Neural cell (in vitro differentiated cells): ENCODE results near the gene CD47. TPM values are rescaled to one million over a fixed set of nuclear protein-coding genes. Genes with fewer than 3 reads are reported as not detected.

ENCODE experiments used
- H2AFZ ChIP-seq: fragments of 200-600, 300-800 bp; sonication (generic), shearing (Covaris generic); 2 replicates; pipeline ENCODE4 v1.6.0; 2014; ENCODE audit warnings: low read depth, mild to moderate bottlenecking, antibody characterized with exemption, low read length, moderate library complexity
- H3F3A ChIP-seq: fragments of 200-600 bp; shearing (Covaris generic); 2 replicates; pipeline ENCODE4 v1.6.1; 2016; ENCODE audit warnings: mild to moderate bottlenecking, moderate library complexity, mixed read lengths, antibody characterized with exemption, low read length; ENCODE audit not compliant: insufficient read depth, poor library complexity, severe bottlenecking
- H3K27ac ChIP-seq: fragments of 200-600, 300-800 bp; sonication (generic), shearing (Covaris generic); 2 replicates; pipeline ENCODE4 v1.5.1; 2014; ENCODE audit warnings: mild to moderate bottlenecking, low read length, moderate library complexity
- H3K27me3 ChIP-seq: fragments of 300-800, 200-600 bp; sonication (generic), shearing (Covaris generic); 2 replicates; pipeline ENCODE4 v1.6.0; 2014; ENCODE audit warnings: mild to moderate bottlenecking, low read depth, low read length, moderate library complexity; ENCODE audit not compliant: insufficient read depth
- H3K36me3 ChIP-seq: fragments of 300-800, 200-600 bp; sonication (generic), shearing (Covaris generic); 2 replicates; pipeline ENCODE4 v1.5.1; 2014; ENCODE audit warnings: mild to moderate bottlenecking, antibody characterized with exemption, low read length, moderate library complexity; ENCODE audit not compliant: insufficient read depth
- H3K4me2 ChIP-seq: fragments of 300-800, 200-600 bp; sonication (generic), shearing (Covaris generic); 2 replicates; pipeline ENCODE4 v1.6.0; 2014; ENCODE audit warnings: mild to moderate bottlenecking, low read length
- H3K4me3 ChIP-seq: fragments of 300-800, 200-600 bp; sonication (generic), shearing (Covaris generic); 2 replicates; pipeline ENCODE4 v1.5.1; 2014; ENCODE audit warnings: mild to moderate bottlenecking, low read length, moderate library complexity
- H3K79me2 ChIP-seq: fragments of 200-600 bp; shearing (Covaris generic); replicated peaks from 2 replicates; pipeline ENCODE4 v1.6.0; 2014; ENCODE audit warnings: mild to moderate bottlenecking, low read length, moderate library complexity; ENCODE audit not compliant: insufficient read depth
- H3K9ac ChIP-seq: fragments of 300-800, 200-600 bp; sonication (generic), shearing (Covaris generic); 2 replicates; pipeline ENCODE4 v1.6.1; 2016; ENCODE audit warnings: mild to moderate bottlenecking, low read length, mixed read lengths
- H3K9me2 ChIP-seq: fragments of 200-600 bp; shearing (Covaris generic); 2 replicates; pipeline ENCODE4 v1.6.1; 2016; ENCODE audit warnings: mild to moderate bottlenecking, low read length, mixed read lengths; ENCODE audit not compliant: insufficient read depth
- H3K9me3 ChIP-seq: fragments of 200-600, 300-800 bp; sonication (generic), shearing (Covaris generic); 2 replicates; pipeline ENCODE4 v1.6.1; 2016; ENCODE audit warnings: mild to moderate bottlenecking, mixed run types, low read length, moderate library complexity, mixed read lengths
- H4K20me1 ChIP-seq: fragments of 200-600 bp; shearing (Covaris generic); 2 replicates; pipeline ENCODE4 v1.6.1; 2016; ENCODE audit warnings: mild to moderate bottlenecking, mixed run types; ENCODE audit not compliant: insufficient read depth
- EP300 ChIP-seq: fragments of 450-650 bp; conservative IDR thresholded peaks from 2 replicates; pipeline ENCODE4 v1.6.1; 2014; ENCODE audit warnings: antibody characterized with exemption, mild to moderate bottlenecking, moderate library complexity; ENCODE audit not compliant: poor library complexity, severe bottlenecking
- EZH2 ChIP-seq: fragments of 200-600, 300-800 bp; shearing (Covaris generic), sonication (generic); IDR thresholded peaks from 2 replicates; pipeline ENCODE4 v1.6.1; 2014; ENCODE audit warnings: antibody characterized with exemption, low read length, borderline replicate concordance, mild to moderate bottlenecking; ENCODE audit not compliant: insufficient read depth, poor library complexity, severe bottlenecking
- MXI1 ChIP-seq: fragments of 450-650 bp; conservative IDR thresholded peaks from 2 replicates; pipeline ENCODE4 v1.6.1; 2014; ENCODE audit warnings: antibody characterized with exemption, mild to moderate bottlenecking; ENCODE audit not compliant: poor library complexity, severe bottlenecking
- POLR2AphosphoS5 ChIP-seq: IDR thresholded peaks from 2 replicates; pipeline ENCODE4 v1.6.1; 2012
- RAD21 ChIP-seq: fragments of 450-650 bp; conservative IDR thresholded peaks from 2 replicates; pipeline ENCODE4 v1.6.1; 2014; ENCODE audit warnings: antibody characterized with exemption, mild to moderate bottlenecking, moderate library complexity
- SMC3 ChIP-seq: fragments of 450-650 bp; conservative IDR thresholded peaks from 2 replicates; pipeline ENCODE4 v1.6.1; 2014; ENCODE audit warnings: antibody characterized with exemption, mild to moderate bottlenecking, moderate library complexity; ENCODE audit not compliant: poor library complexity
- TAF1 ChIP-seq: IDR thresholded peaks from 2 replicates; pipeline ENCODE4 v1.6.1; 2012; ENCODE audit warnings: low read depth
- polyA plus RNA-seq: library from polyadenylated mRNA; depleted of rRNA; stranded (reverse); fragments of >200 nt; gene quantifications from 2 replicates; pipeline ENCODE4 v1.2.3, GENCODE V29; 2014
- TF ChIP-seq, protein P1 (sequence below): fragments of 450-650 bp; IDR thresholded peaks from 2 replicates; pipeline ENCODE4 v1.5.1; 2014; ENCODE audit warnings: antibody characterized with exemption, mild to moderate bottlenecking, moderate library complexity; ENCODE audit not compliant: poor library complexity, severe bottlenecking
- TF ChIP-seq, protein P2 (sequence below): IDR thresholded peaks from 2 replicates; pipeline ENCODE4 v1.6.1; 2012; ENCODE audit warnings: borderline replicate concordance

Gene CD47
- polyA plus RNA-seq, 1 donor from 2014 or later: 128 TPM

DNA sequence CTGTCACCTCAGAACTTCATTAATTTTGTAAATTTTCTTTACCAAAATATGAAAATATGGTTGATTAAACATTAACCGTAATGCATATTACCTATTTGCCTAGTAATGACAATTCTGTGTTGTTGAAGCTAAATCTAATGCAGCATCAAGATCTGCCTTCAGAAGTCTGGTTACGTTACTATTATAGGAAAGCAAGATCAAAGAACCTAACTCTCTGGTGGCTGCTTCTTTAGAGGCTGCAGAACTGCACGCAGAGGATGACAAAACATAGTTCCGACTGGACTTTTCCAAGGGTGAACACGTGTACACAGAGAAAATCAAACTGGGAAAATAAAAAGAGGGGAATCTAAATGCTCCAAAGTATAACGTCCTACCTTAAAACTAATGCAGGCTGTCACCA, 20.5 kb downstream of the CD47 start:
- Histone ChIP-seq H2AFZ (no peak overlapping the region), H3F3A (no peaks in the 10 kb centered on the region), H3K4me3 (no peak overlapping the region), H3K27me3 (no peaks in the 10 kb centered on the region), H4K20me1 (no peaks in the 10 kb centered on the region), H3K9ac (no peak overlapping the region), H3K9me2 (no peaks in the 10 kb centered on the region), H3K79me2 (no peaks in the 10 kb centered on the region), H3K4me2 (no peak overlapping the region), H3K36me3 (no peaks in the 10 kb centered on the region), H3K9me3 (no peaks in the 10 kb centered on the region), H3K27ac (no peak overlapping the region)
- TF ChIP-seq, protein P1, sequence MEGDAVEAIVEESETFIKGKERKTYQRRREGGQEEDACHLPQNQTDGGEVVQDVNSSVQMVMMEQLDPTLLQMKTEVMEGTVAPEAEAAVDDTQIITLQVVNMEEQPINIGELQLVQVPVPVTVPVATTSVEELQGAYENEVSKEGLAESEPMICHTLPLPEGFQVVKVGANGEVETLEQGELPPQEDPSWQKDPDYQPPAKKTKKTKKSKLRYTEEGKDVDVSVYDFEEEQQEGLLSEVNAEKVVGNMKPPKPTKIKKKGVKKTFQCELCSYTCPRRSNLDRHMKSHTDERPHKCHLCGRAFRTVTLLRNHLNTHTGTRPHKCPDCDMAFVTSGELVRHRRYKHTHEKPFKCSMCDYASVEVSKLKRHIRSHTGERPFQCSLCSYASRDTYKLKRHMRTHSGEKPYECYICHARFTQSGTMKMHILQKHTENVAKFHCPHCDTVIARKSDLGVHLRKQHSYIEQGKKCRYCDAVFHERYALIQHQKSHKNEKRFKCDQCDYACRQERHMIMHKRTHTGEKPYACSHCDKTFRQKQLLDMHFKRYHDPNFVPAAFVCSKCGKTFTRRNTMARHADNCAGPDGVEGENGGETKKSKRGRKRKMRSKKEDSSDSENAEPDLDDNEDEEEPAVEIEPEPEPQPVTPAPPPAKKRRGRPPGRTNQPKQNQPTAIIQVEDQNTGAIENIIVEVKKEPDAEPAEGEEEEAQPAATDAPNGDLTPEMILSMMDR: no peak
- no peak for TF ChIP-seq EP300
- no peak for TF ChIP-seq POLR2AphosphoS5
- no peak for TF ChIP-seq TAF1
- no peak for TF ChIP-seq RAD21
- no peak for TF ChIP-seq MXI1
- TF ChIP-seq SMC3: no peak
- no peak for TF ChIP-seq EZH2
- TF ChIP-seq, protein P2, sequence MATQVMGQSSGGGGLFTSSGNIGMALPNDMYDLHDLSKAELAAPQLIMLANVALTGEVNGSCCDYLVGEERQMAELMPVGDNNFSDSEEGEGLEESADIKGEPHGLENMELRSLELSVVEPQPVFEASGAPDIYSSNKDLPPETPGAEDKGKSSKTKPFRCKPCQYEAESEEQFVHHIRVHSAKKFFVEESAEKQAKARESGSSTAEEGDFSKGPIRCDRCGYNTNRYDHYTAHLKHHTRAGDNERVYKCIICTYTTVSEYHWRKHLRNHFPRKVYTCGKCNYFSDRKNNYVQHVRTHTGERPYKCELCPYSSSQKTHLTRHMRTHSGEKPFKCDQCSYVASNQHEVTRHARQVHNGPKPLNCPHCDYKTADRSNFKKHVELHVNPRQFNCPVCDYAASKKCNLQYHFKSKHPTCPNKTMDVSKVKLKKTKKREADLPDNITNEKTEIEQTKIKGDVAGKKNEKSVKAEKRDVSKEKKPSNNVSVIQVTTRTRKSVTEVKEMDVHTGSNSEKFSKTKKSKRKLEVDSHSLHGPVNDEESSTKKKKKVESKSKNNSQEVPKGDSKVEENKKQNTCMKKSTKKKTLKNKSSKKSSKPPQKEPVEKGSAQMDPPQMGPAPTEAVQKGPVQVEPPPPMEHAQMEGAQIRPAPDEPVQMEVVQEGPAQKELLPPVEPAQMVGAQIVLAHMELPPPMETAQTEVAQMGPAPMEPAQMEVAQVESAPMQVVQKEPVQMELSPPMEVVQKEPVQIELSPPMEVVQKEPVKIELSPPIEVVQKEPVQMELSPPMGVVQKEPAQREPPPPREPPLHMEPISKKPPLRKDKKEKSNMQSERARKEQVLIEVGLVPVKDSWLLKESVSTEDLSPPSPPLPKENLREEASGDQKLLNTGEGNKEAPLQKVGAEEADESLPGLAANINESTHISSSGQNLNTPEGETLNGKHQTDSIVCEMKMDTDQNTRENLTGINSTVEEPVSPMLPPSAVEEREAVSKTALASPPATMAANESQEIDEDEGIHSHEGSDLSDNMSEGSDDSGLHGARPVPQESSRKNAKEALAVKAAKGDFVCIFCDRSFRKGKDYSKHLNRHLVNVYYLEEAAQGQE: no peak

GRCh38 chr3:108067768-108068167, 23.1 kb downstream of the CD47 start:
- TF ChIP-seq MXI1: no peak
- no peak for TF ChIP-seq RAD21
- TF ChIP-seq, protein P2: no peak
- no peak for TF ChIP-seq EZH2
- H3K4me3 ChIP-seq: no peak overlapping the region
- no peaks in the 10 kb centered on the region for H3K27me3 ChIP-seq
- H3K27ac ChIP-seq: no peak overlapping the region
- no peak overlapping the region for H2AFZ ChIP-seq
- no peak overlapping the region for H3K4me2 ChIP-seq
- H3K36me3 ChIP-seq: no peaks in the 10 kb centered on the region
- no peaks in the 10 kb centered on the region for H3K79me2 ChIP-seq
- H4K20me1 ChIP-seq: no peaks in the 10 kb centered on the region
- H3F3A ChIP-seq: no peaks in the 10 kb centered on the region
- no peak overlapping the region for H3K9ac ChIP-seq
- no peaks in the 10 kb centered on the region for H3K9me2 ChIP-seq
- H3K9me3 ChIP-seq: no peaks in the 10 kb centered on the region
